ENCODE data around the gene COL23A1.
A peak's percentile ranks its signal among the peaks of the same experiment; 100 is the strongest.

COL23A1 gene

DNA sequence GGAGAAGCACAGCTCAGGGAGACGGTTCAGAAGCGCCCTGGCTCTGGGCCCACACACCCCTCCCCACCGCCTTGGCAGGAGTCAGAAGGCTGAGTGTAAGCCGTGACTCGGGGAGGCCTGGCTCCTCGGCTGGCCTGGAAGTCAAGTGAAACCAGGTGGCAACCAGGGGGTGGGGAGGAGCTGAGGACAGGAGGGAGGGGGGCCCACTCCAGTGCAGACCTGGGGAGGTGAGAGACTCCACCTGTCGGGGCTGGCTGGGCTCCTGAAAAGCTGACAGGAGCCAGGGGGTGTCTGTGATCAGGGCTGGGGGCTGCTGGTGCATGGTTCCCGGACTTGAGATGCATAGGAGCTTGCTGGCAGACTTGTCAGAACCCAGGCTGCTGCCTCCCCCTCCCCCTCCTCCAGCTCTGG, 207.4 kb downstream of the COL23A1 start:
- Mint-ChIP-seq H3K9me3 (no peaks in the 10 kb centered on the region), H3K4me3 (no peak overlapping the region), H3K4me1 (peaks cover 82% of the 10 kb centered on the region), H3K27ac (peak overlapping the region in 2 of 3 experiments; percentile 59 to 80), H3K27me3 (ENCODE audit: low read depth) (peaks cover 7% of the 10 kb centered on the region), H3K36me3 (ENCODE audit: low read depth) (no peaks in the 10 kb centered on the region)
- TF ChIP-seq, protein P1, sequence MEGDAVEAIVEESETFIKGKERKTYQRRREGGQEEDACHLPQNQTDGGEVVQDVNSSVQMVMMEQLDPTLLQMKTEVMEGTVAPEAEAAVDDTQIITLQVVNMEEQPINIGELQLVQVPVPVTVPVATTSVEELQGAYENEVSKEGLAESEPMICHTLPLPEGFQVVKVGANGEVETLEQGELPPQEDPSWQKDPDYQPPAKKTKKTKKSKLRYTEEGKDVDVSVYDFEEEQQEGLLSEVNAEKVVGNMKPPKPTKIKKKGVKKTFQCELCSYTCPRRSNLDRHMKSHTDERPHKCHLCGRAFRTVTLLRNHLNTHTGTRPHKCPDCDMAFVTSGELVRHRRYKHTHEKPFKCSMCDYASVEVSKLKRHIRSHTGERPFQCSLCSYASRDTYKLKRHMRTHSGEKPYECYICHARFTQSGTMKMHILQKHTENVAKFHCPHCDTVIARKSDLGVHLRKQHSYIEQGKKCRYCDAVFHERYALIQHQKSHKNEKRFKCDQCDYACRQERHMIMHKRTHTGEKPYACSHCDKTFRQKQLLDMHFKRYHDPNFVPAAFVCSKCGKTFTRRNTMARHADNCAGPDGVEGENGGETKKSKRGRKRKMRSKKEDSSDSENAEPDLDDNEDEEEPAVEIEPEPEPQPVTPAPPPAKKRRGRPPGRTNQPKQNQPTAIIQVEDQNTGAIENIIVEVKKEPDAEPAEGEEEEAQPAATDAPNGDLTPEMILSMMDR (IDR thresholded peaks at IDR 0.05; ENCODE audit: unreplicated experiment in 3 of 3), result no peak

GRCh38 chr5:178381921-178382695, 208.1 kb downstream of the COL23A1 start:
- peak overlapping the region in 2 of 3 experiments; percentile 59 to 80 for H3K27ac Mint-ChIP-seq
- peak overlapping the region in 2 of 3 experiments; percentile 33 to 46 for H3K4me3 Mint-ChIP-seq
- TF ChIP-seq, protein P1 (IDR thresholded peaks at IDR 0.05; ENCODE audit: unreplicated experiment in 3 of 3), result no peak
- H3K4me1 Mint-ChIP-seq, result peaks cover 80% of the 10 kb centered on the region
- H3K27me3 Mint-ChIP-seq (ENCODE audit: low read depth), result peaks cover 4% of the 10 kb centered on the region
- H3K9me3 Mint-ChIP-seq, result no peaks in the 10 kb centered on the region
- H3K36me3 Mint-ChIP-seq (ENCODE audit: low read depth), result no peaks in the 10 kb centered on the region

DNA sequence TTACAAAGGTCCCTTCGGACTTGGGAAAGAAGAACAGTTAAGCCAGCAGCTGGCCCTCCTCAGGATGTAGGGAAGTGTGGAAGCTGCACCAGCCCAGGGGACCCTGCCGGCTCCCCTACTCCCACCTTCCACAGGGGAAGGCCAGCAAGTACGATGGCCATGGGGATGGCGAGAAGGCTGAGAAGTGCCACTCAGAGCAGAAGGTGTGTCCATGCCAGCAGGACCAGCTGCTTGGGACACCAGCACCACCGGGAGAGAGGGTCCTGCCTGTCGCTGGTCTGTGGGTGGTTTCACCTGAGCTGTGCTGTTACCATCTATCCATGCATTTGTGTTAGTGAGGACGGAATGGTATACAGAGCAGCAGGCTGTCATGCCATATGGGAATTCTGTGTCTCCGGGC, 209.0 kb downstream of the COL23A1 start:
- TF ChIP-seq, protein P1 (IDR thresholded peaks at IDR 0.05; ENCODE audit: unreplicated experiment in 3 of 3), result no peak
- H3K27me3 Mint-ChIP-seq (ENCODE audit: low read depth), result peaks cover 4% of the 10 kb centered on the region
- H3K4me3 Mint-ChIP-seq, result no peak overlapping the region
- H3K9me3 Mint-ChIP-seq, result no peaks in the 10 kb centered on the region
- peaks cover 82% of the 10 kb centered on the region for H3K4me1 Mint-ChIP-seq
- H3K36me3 Mint-ChIP-seq (ENCODE audit: low read depth), result no peaks in the 10 kb centered on the region
- peak overlapping the region in 2 of 3 experiments; percentile 59 to 80 for H3K27ac Mint-ChIP-seq

GRCh38 chr5:178380541-178381074, 209.6 kb downstream of the COL23A1 start:
- Mint-ChIP-seq H3K4me1 (peaks cover 83% of the 10 kb centered on the region), H3K27me3 (ENCODE audit: low read depth) (peaks cover 4% of the 10 kb centered on the region), H3K36me3 (ENCODE audit: low read depth) (no peaks in the 10 kb centered on the region), H3K27ac (peak overlapping the region; percentile 51 to 97 (median 70)), H3K9me3 (no peaks in the 10 kb centered on the region), H3K4me3 (no peak overlapping the region)
- TF ChIP-seq, protein P1 (IDR thresholded peaks at IDR 0.05; ENCODE audit: unreplicated experiment in 3 of 3), result no peak

DNA sequence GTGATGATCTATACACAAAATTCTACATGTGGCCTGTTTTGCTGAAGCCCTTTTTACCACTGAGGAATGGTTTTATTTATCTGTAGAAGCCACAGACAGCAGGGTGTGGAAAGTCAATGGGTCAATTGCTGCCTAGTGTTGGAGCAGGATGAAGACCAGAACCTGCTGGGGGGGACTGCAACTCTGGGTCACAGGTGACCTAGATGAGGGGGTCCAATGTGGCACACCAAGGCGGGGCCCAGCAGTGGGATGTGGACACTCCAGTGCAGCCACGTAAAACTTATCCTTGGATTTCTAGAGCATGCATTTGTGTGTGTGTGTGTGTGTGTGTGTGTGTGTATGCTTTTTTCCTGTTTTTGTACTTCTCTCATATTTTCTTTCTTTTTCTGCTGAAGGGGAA, 210.1 kb downstream of the COL23A1 start:
- no peak overlapping the region for H3K4me3 Mint-ChIP-seq
- H3K27ac Mint-ChIP-seq, result peak overlapping the region; percentile 51 to 97 (median 70)
- peaks cover 4% of the 10 kb centered on the region for H3K27me3 Mint-ChIP-seq (ENCODE audit: low read depth)
- TF ChIP-seq, protein P1 (IDR thresholded peaks at IDR 0.05; ENCODE audit: unreplicated experiment in 3 of 3), result no peak
- H3K36me3 Mint-ChIP-seq (ENCODE audit: low read depth), result no peaks in the 10 kb centered on the region
- no peaks in the 10 kb centered on the region for H3K9me3 Mint-ChIP-seq
- peaks cover 78% of the 10 kb centered on the region for H3K4me1 Mint-ChIP-seq

Measured in nephron (organoid).